ENCODE data around the gene EPB41L4B.

The EPB41L4B gene

GRCh38 chr9:109310486-109310901 lies 10.4 kb downstream of the EPB41L4B start:
- H3K4me3 ChIP-seq (ENCODE audit: low read length): no peak overlapping the region
- no peaks in the 10 kb centered on the region for H3K36me3 ChIP-seq (ENCODE audit: insufficient read depth, low read length)
- no peaks in the 10 kb centered on the region for H3K27me3 ChIP-seq (ENCODE audit: control insufficient read depth, insufficient read depth, low read length)
- H3K9me3 ChIP-seq (replicated peaks; ENCODE audit: low read length): no peaks in the 10 kb centered on the region
- peaks cover 33% of the 10 kb centered on the region for H3K4me1 ChIP-seq (ENCODE audit: control insufficient read depth, insufficient read depth, low read length)
- H3K9ac ChIP-seq (ENCODE audit: low read depth, low read length): no peak overlapping the region
- H3K4me2 ChIP-seq (ENCODE audit: low read length): peak overlapping the region; percentile 77

GRCh38 chr9:109309282-109309681 lies 11.6 kb downstream of the EPB41L4B start:
- Histone ChIP-seq H3K4me2 (ENCODE audit: low read length) (no peak overlapping the region), H3K4me1 (ENCODE audit: control insufficient read depth, insufficient read depth, low read length) (peaks cover 36% of the 10 kb centered on the region), H3K36me3 (ENCODE audit: insufficient read depth, low read length) (no peaks in the 10 kb centered on the region), H3K4me3 (ENCODE audit: low read length) (no peak overlapping the region), H3K27me3 (ENCODE audit: control insufficient read depth, insufficient read depth, low read length) (no peaks in the 10 kb centered on the region), H3K9ac (ENCODE audit: low read depth, low read length) (no peak overlapping the region), H3K9me3 (replicated peaks; ENCODE audit: low read length) (no peaks in the 10 kb centered on the region)

GRCh38 chr9:109307380-109308240 lies 13.2 kb downstream of the EPB41L4B start:
- H3K4me2 ChIP-seq (ENCODE audit: low read length): no peak overlapping the region
- no peaks in the 10 kb centered on the region for H3K36me3 ChIP-seq (ENCODE audit: insufficient read depth, low read length)
- peaks cover 40% of the 10 kb centered on the region for H3K4me1 ChIP-seq (ENCODE audit: control insufficient read depth, insufficient read depth, low read length)
- no peak overlapping the region for H3K4me3 ChIP-seq (ENCODE audit: low read length)
- no peaks in the 10 kb centered on the region for H3K9me3 ChIP-seq (replicated peaks; ENCODE audit: low read length)
- H3K27me3 ChIP-seq (ENCODE audit: control insufficient read depth, insufficient read depth, low read length): no peaks in the 10 kb centered on the region
- H3K9ac ChIP-seq (ENCODE audit: low read depth, low read length): no peak overlapping the region

DNA sequence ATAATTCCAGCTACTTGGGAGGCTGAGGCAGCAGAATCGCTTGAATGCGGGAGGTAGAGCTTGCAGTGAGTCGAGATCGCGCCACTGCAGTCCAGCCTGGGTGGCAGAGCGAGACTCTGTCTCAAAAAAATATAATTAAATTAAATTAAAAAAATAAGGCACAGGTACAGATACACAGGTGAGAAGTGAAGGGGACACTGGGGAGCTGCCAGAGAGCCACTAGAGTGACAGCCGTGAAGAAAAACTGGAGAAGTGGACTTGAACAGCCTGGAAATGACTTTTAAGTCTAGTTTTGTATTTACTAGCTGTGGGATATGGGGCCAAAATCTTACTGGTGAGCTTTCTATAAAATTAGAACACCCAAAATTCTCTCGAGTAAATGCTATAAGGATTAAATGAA lies 15.1 kb downstream of the EPB41L4B start:
- Histone ChIP-seq H3K27me3 (ENCODE audit: control insufficient read depth, insufficient read depth, low read length) (no peaks in the 10 kb centered on the region), H3K4me2 (ENCODE audit: low read length) (no peak overlapping the region), H3K36me3 (ENCODE audit: insufficient read depth, low read length) (no peaks in the 10 kb centered on the region), H3K9ac (ENCODE audit: low read depth, low read length) (no peak overlapping the region), H3K9me3 (replicated peaks; ENCODE audit: low read length) (no peaks in the 10 kb centered on the region), H3K4me1 (ENCODE audit: control insufficient read depth, insufficient read depth, low read length) (peaks cover 26% of the 10 kb centered on the region), H3K4me3 (ENCODE audit: low read length) (no peak overlapping the region)

- Histone ChIP-seq H3K9ac (ENCODE audit: low read depth, low read length) (no peak overlapping the region), H3K4me3 (ENCODE audit: low read length) (no peak overlapping the region), H3K27me3 (ENCODE audit: control insufficient read depth, insufficient read depth, low read length) (peaks cover 4% of the 10 kb centered on the region), H3K4me2 (ENCODE audit: low read length) (no peak overlapping the region), H3K9me3 (replicated peaks; ENCODE audit: low read length) (no peaks in the 10 kb centered on the region), H3K36me3 (ENCODE audit: insufficient read depth, low read length) (no peaks in the 10 kb centered on the region), H3K4me1 (ENCODE audit: control insufficient read depth, insufficient read depth, low read length) (peaks cover 14% of the 10 kb centered on the region)
Observed at GRCh38 chr9:109304347-109304746, 16.5 kb downstream of the EPB41L4B start.

GRCh38 chr9:109303900-109304299 lies 17.0 kb downstream of the EPB41L4B start:
- Histone ChIP-seq H3K4me3 (ENCODE audit: low read length) (no peak overlapping the region), H3K9ac (ENCODE audit: low read depth, low read length) (no peak overlapping the region), H3K27me3 (ENCODE audit: control insufficient read depth, insufficient read depth, low read length) (peaks cover 4% of the 10 kb centered on the region), H3K4me1 (ENCODE audit: control insufficient read depth, insufficient read depth, low read length) (peaks cover 14% of the 10 kb centered on the region), H3K36me3 (ENCODE audit: insufficient read depth, low read length) (no peaks in the 10 kb centered on the region), H3K9me3 (replicated peaks; ENCODE audit: low read length) (no peaks in the 10 kb centered on the region), H3K4me2 (ENCODE audit: low read length) (no peak overlapping the region)

- Histone ChIP-seq H3K9ac (ENCODE audit: low read depth, low read length) (no peak overlapping the region), H3K36me3 (ENCODE audit: insufficient read depth, low read length) (no peaks in the 10 kb centered on the region), H3K27me3 (ENCODE audit: control insufficient read depth, insufficient read depth, low read length) (peaks cover 4% of the 10 kb centered on the region), H3K4me3 (ENCODE audit: low read length) (no peak overlapping the region), H3K9me3 (replicated peaks; ENCODE audit: low read length) (no peaks in the 10 kb centered on the region), H3K4me2 (ENCODE audit: low read length) (no peak overlapping the region), H3K4me1 (ENCODE audit: control insufficient read depth, insufficient read depth, low read length) (peaks cover 14% of the 10 kb centered on the region)
Observed at GRCh38 chr9:109302606-109303005, 18.3 kb downstream of the EPB41L4B start.

GRCh38 chr9:109301012-109301411 lies 19.8 kb downstream of the EPB41L4B start:
- H3K9ac ChIP-seq (ENCODE audit: low read depth, low read length): no peak overlapping the region
- H3K4me1 ChIP-seq (ENCODE audit: control insufficient read depth, insufficient read depth, low read length): peaks cover 7% of the 10 kb centered on the region
- no peak overlapping the region for H3K4me2 ChIP-seq (ENCODE audit: low read length)
- H3K36me3 ChIP-seq (ENCODE audit: insufficient read depth, low read length): no peaks in the 10 kb centered on the region
- no peaks in the 10 kb centered on the region for H3K9me3 ChIP-seq (replicated peaks; ENCODE audit: low read length)
- no peak overlapping the region for H3K4me3 ChIP-seq (ENCODE audit: low read length)
- H3K27me3 ChIP-seq (ENCODE audit: control insufficient read depth, insufficient read depth, low read length): peaks cover 9% of the 10 kb centered on the region

GRCh38 chr9:109299891-109300290 lies 21.0 kb downstream of the EPB41L4B start:
- H3K4me3 ChIP-seq (ENCODE audit: low read length): no peak overlapping the region
- H3K4me2 ChIP-seq (ENCODE audit: low read length): no peak overlapping the region
- H3K9me3 ChIP-seq (replicated peaks; ENCODE audit: low read length): no peaks in the 10 kb centered on the region
- no peaks in the 10 kb centered on the region for H3K36me3 ChIP-seq (ENCODE audit: insufficient read depth, low read length)
- peaks cover 14% of the 10 kb centered on the region for H3K27me3 ChIP-seq (ENCODE audit: control insufficient read depth, insufficient read depth, low read length)
- peaks cover 7% of the 10 kb centered on the region for H3K4me1 ChIP-seq (ENCODE audit: control insufficient read depth, insufficient read depth, low read length)
- H3K9ac ChIP-seq (ENCODE audit: low read depth, low read length): no peak overlapping the region

GRCh38 chr9:109297899-109298298 lies 23.0 kb downstream of the EPB41L4B start:
- Histone ChIP-seq H3K4me3 (ENCODE audit: low read length) (no peak overlapping the region), H3K4me1 (ENCODE audit: control insufficient read depth, insufficient read depth, low read length) (no peaks in the 10 kb centered on the region), H3K36me3 (ENCODE audit: insufficient read depth, low read length) (no peaks in the 10 kb centered on the region), H3K9ac (ENCODE audit: low read depth, low read length) (no peak overlapping the region), H3K27me3 (ENCODE audit: control insufficient read depth, insufficient read depth, low read length) (peaks cover 16% of the 10 kb centered on the region), H3K4me2 (ENCODE audit: low read length) (no peak overlapping the region), H3K9me3 (replicated peaks; ENCODE audit: low read length) (no peaks in the 10 kb centered on the region)

DNA sequence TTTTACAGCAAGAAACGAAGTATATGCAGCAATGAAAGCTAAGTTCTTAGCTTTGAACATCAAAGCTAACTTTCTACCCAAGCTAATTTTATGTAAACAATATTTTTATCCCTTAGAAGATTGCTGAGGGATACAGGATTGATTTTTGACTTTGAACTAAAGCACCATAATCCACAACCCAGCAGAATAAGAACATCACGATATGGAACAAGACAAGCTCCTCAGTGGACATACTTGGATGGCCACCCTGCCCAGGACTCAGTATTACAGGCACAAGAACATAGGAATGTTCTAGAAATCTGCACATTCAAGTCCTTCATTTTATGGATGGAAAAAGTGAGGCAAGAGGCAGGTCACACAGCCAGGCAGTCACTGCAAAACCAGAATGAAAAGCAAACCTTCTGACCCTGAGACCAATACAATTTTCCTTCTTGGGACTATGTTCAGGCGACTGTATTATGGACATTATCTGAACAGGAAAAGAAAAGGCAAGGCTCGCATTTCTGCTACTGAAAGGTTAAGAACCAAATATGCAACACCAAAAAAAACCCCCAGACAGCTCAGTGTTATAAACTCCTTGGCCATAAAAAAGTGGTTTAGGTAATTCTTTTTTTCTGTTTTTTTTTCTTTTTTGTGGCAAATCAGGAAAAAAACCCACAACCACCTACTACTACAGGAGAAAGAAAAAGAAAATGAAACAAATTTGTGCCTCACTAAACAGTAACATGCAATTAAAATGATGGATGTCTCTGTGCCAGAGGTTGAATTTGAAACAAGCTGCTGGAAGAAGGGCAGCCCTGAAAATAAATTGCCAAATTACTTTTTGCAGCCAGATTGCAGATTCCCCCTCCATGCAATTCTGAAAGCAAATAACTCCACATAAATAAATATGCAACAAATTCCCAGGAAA lies 25.4 kb downstream of the EPB41L4B start:
- Histone ChIP-seq H3K9me3 (replicated peaks; ENCODE audit: low read length) (no peaks in the 10 kb centered on the region), H3K4me1 (ENCODE audit: control insufficient read depth, insufficient read depth, low read length) (no peaks in the 10 kb centered on the region), H3K4me3 (ENCODE audit: low read length) (no peak overlapping the region), H3K4me2 (ENCODE audit: low read length) (no peak overlapping the region), H3K9ac (ENCODE audit: low read depth, low read length) (no peak overlapping the region), H3K27me3 (ENCODE audit: control insufficient read depth, insufficient read depth, low read length) (peaks cover 23% of the 10 kb centered on the region), H3K36me3 (ENCODE audit: insufficient read depth, low read length) (no peaks in the 10 kb centered on the region)

Measured in skeletal muscle satellite cell (primary cell).